Testis (tissue), 3 donors: ENCODE data around the gene GRK5. TPM values are rescaled to one million over a fixed set of nuclear protein-coding genes. Genes with fewer than 3 reads are reported as not detected.

Experiments used
- DNase-seq: peaks from one replicate; pipeline ENCODE4 v3.0.0-alpha.2; 2019
- H3K27ac ChIP-seq, 2 donors: fragments of 200-600 bp; sonication (generic); one replicate each; pipeline ENCODE4 v1.5.1; 2019
- H3K27me3 ChIP-seq: fragments of 200-600 bp; sonication (generic); one replicate; pipeline ENCODE4 v1.5.1; 2019
- H3K36me3 ChIP-seq: fragments of 200-600 bp; sonication (generic); one replicate; pipeline ENCODE4 v1.5.1; 2017; ENCODE audit warnings: low read depth; ENCODE audit errors: missing control alignments
- H3K4me1 ChIP-seq: fragments of 200-600 bp; sonication (generic); one replicate; pipeline ENCODE4 v1.5.1; 2019
- H3K4me3 ChIP-seq, 2 donors: fragments of 200-600 bp; sonication (generic); one replicate each; pipeline ENCODE4 v1.5.1; 2017 to 2019
- H3K9me3 ChIP-seq: fragments of 200-600 bp; sonication (generic); one replicate; pipeline ENCODE4 v1.5.1; 2017
- CTCF ChIP-seq, 3 experiments: fragments of 450-650 bp in 2 of 3; fragments of 200-600 bp in 1 of 3; sonication (generic) in 1 of 3; IDR thresholded peaks; one replicate each; pipeline ENCODE4 v1.5.1; 2016 to 2019; ENCODE audit warnings: antibody characterized with exemption in 3 of 3, mild to moderate bottlenecking in 2 of 3, moderate library complexity in 1 of 3
- POLR2A ChIP-seq: fragments of 450-650 bp; IDR thresholded peaks from one replicate; pipeline ENCODE4 v1.6.1; 2017; ENCODE audit warnings: antibody characterized with exemption, mild to moderate bottlenecking, moderate library complexity
- WGBS, 2 donors: methylation state at CpG; one replicate each; pipeline ENCODE4 v1.1.5; 2018; 5-methylcytosine and 5-hydroxymethylcytosine counted together
- intact Hi-C: fragments of 100-400 bp; cut with DNase I; formaldehyde crosslinking; loops from one replicate; pipeline ENCODE4 v1.15.1; 2023; ENCODE audit warnings: low total_unique reads
- polyA plus RNA-seq: library from polyadenylated mRNA; stranded (reverse); fragments of 350-450 nt; fragmentation: Illumina TruSeq; extraction: RNeasy Lipid Tissue Mini Kit (QIAGEN cat#74804); gene quantifications from one replicate; pipeline ENCODE4 v1.2.3, GENCODE V29; 2014; ENCODE audit warnings: low read depth, low replicate concordance; ENCODE audit not compliant: insufficient read depth
- total RNA-seq, 2 donors: library from RNA; depleted of rRNA; stranded (reverse); fragments of >200 nt; gene quantifications; one replicate each; pipeline ENCODE4 v1.2.3, GENCODE V29; 2016

GRK5 gene
- total and polyA plus RNA-seq, 3 donors from 2014 or later: 4.5 to 10.3 (median 5.5) TPM

- H3K9me3 ChIP-seq: no peaks in the 10 kb centered on the region
- 64 to 83% methylated on average over 9 of the region's 9 CpGs for WGBS, 2 donors
- H3K27me3 ChIP-seq: no peaks in the 10 kb centered on the region
- no peak overlapping the region for H3K4me3 ChIP-seq
- DNase-seq: no peak
- no peaks in the 10 kb centered on the region for H3K36me3 ChIP-seq
- H3K4me1 ChIP-seq: peaks cover 4% of the 10 kb centered on the region
- no peak for TF ChIP-seq POLR2A
- no peak for TF ChIP-seq CTCF (IDR thresholded peaks at IDR 0.05)
- intact Hi-C loops: no loop called here
- no peak overlapping the region for H3K27ac ChIP-seq
Observed at GRCh38 chr10:119183664-119184412, 23.5 kb upstream of the GRK5 start.

- 83 to 87% methylated on average over 3 of the region's 3 CpGs for WGBS, 2 donors
- H3K9me3 ChIP-seq: no peaks in the 10 kb centered on the region
- intact Hi-C loops: no loop called here
- H3K4me1 ChIP-seq: no peaks in the 10 kb centered on the region
- H3K27me3 ChIP-seq: no peaks in the 10 kb centered on the region
- TF ChIP-seq CTCF (IDR thresholded peaks at IDR 0.05): no peak
- TF ChIP-seq POLR2A: no peak
- no peak for DNase-seq
- no peaks in the 10 kb centered on the region for H3K36me3 ChIP-seq
- H3K27ac ChIP-seq: no peak overlapping the region
- H3K4me3 ChIP-seq: no peak overlapping the region
Observed at GRCh38 chr10:119189811-119190282, 17.5 kb upstream of the GRK5 start.

GRCh38 chr10:119190353-119190752, 17.0 kb upstream of the GRK5 start:
- intact Hi-C loops: no loop called here
- no peak for DNase-seq

GRCh38 chr10:119190954-119191785, 16.2 kb upstream of the GRK5 start:
- 45 to 60% methylated on average over 5 of the region's 5 CpGs for WGBS, 2 donors
- TF ChIP-seq POLR2A (no peak), CTCF (IDR thresholded peaks at IDR 0.05) (no peak)
- DNase-seq: no peak
- intact Hi-C loops: no loop called here
- H3K36me3 ChIP-seq: no peaks in the 10 kb centered on the region
- H3K27me3 ChIP-seq: no peaks in the 10 kb centered on the region
- no peaks in the 10 kb centered on the region for H3K9me3 ChIP-seq
- no peak overlapping the region for H3K4me3 ChIP-seq
- no peaks in the 10 kb centered on the region for H3K4me1 ChIP-seq
- no peak overlapping the region for H3K27ac ChIP-seq

More at GRCh38 chr10:119190353-119190752, 17.0 kb upstream of the GRK5 start:
- TF ChIP-seq POLR2A (no peak), CTCF (IDR thresholded peaks at IDR 0.05) (no peak)
- Histone ChIP-seq H3K27ac (no peak overlapping the region), H3K4me1 (no peaks in the 10 kb centered on the region), H3K9me3 (no peaks in the 10 kb centered on the region), H3K27me3 (no peaks in the 10 kb centered on the region), H3K36me3 (no peaks in the 10 kb centered on the region), H3K4me3 (no peak overlapping the region)
- WGBS, 2 donors: 97 to 99% methylated on average over 4 of the region's 4 CpGs
